Left renal pelvis (tissue), 4 donors: ENCODE data around the gene HMCN2. TPM values are rescaled to one million over a fixed set of nuclear protein-coding genes. Genes with fewer than 3 reads are reported as not detected.

ENCODE experiments used
- DNase-seq, 4 donors: peaks; one replicate each; pipeline ENCODE4 v3.0.0-alpha.2; 2013; ENCODE audit warnings: low read depth in 4 of 4, low spot score in 3 of 4
- polyA plus RNA-seq, 4 donors: library from polyadenylated mRNA; unstranded; fragments of 120-200 nt; gene quantifications; one replicate each; pipeline ENCODE4 v1.2.1, GENCODE V29; 2013; ENCODE audit not compliant: insufficient read length in 4 of 4

HMCN2 gene
- polyA plus RNA-seq, 4 donors, result 0.40 to 1.7 (median 1.1) TPM

- DNase-seq, result no peak
These were observed 177.9 kb downstream of the HMCN2 start for GRCh38 chr9:130443456-130443801.

GRCh38 chr9:130443840-130444492, 178.4 kb downstream of the HMCN2 start:
- no peak for DNase-seq

- no peak for DNase-seq
These were observed 179.1 kb downstream of the HMCN2 start, which contains the start of gene ASS1 for GRCh38 chr9:130444565-130445221. ASS1 (plus strand) TSS chr9:130444961; CDS start chr9:130452229, 7,268 bp downstream.

- DNase-seq, result no peak
These were observed 179.9 kb downstream of the HMCN2 start for GRCh38 chr9:130445268-130445983.

GRCh38 chr9:130446101-130446861, 180.7 kb downstream of the HMCN2 start:
- DNase-seq, result no peak

- no peak for DNase-seq
These were observed 181.7 kb downstream of the HMCN2 start for GRCh38 chr9:130447193-130447816.

- DNase-seq, result no peak
These were observed 182.6 kb downstream of the HMCN2 start for GRCh38 chr9:130448035-130448624.

GRCh38 chr9:130448771-130449603, 183.4 kb downstream of the HMCN2 start:
- DNase-seq, result no peak

GRCh38 chr9:130450344-130451003, 184.9 kb downstream of the HMCN2 start:
- no peak for DNase-seq

- no peak for DNase-seq
These were observed 185.4 kb downstream of the HMCN2 start for GRCh38 chr9:130451004-130451390.

- DNase-seq, result peak; percentile 81 to 89 (median 86)
These were observed 186.2 kb downstream of the HMCN2 start for GRCh38 chr9:130451509-130452388.

GRCh38 chr9:130452835-130453234, 187.3 kb downstream of the HMCN2 start:
- no peak for DNase-seq

- DNase-seq, result no peak
These were observed 187.9 kb downstream of the HMCN2 start for GRCh38 chr9:130453487-130453886.

- DNase-seq, result no peak
These were observed 188.7 kb downstream of the HMCN2 start for GRCh38 chr9:130454096-130454811.

- DNase-seq, result no peak
These were observed 189.3 kb downstream of the HMCN2 start for GRCh38 chr9:130454812-130455325.

GRCh38 chr9:130458027-130458803, 192.7 kb downstream of the HMCN2 start:
- DNase-seq, result no peak
